Peyer's patch (tissue), 4 donors: ENCODE data around the gene ANKRD55. TPM values are rescaled to one million over a fixed set of nuclear protein-coding genes. Genes with fewer than 3 reads are reported as not detected.

Experiments used
- DNase-seq, 3 donors: peaks; one replicate each; pipeline ENCODE4 v3.0.0-alpha.2; 2017 to 2019
- H3K27ac ChIP-seq, 4 donors: fragments of 200-600 bp; sonication (generic); one replicate each; pipeline ENCODE4 v1.5.1; 2016 to 2019
- H3K27me3 ChIP-seq, 2 donors: fragments of 200-600 bp; sonication (generic); one replicate each; pipeline ENCODE4 v1.5.1; 2019
- H3K36me3 ChIP-seq, 3 donors: fragments of 200-600 bp; sonication (generic); one replicate each; pipeline ENCODE4 v1.5.1; 2016 to 2019
- H3K4me1 ChIP-seq, 4 donors: fragments of 200-600 bp; sonication (generic); one replicate each; pipeline ENCODE4 v1.5.1; 2016 to 2019
- H3K4me3 ChIP-seq, 4 donors: fragments of 200-600 bp; sonication (generic); 1 replicate in 3 of 4; 2 replicates in 1 of 4; pipeline ENCODE4 v1.5.1; 2016 to 2019; ENCODE audit warnings: mild to moderate bottlenecking in 1 of 4
- H3K9me3 ChIP-seq, 4 donors: fragments of 200-600 bp; sonication (generic); one replicate each; pipeline ENCODE4 v1.5.1; 2016 to 2019; ENCODE audit warnings: mild to moderate bottlenecking in 1 of 4
- POLR2A ChIP-seq, 2 donors: fragments of 450-650 bp; IDR thresholded peaks; one replicate each; pipeline ENCODE4 v1.5.1; 2017; ENCODE audit warnings: antibody characterized with exemption in 2 of 2, mild to moderate bottlenecking in 2 of 2, moderate library complexity in 2 of 2
- total RNA-seq, 4 donors: library from RNA; depleted of rRNA; stranded (reverse); fragments of >200 nt; gene quantifications; one replicate each; pipeline ENCODE4 v1.1.0, GENCODE V29; 2016
- TF ChIP-seq, protein P1 (sequence below), 6 experiments: fragments of 450-650 bp in 4 of 6; fragments of 200-600 bp in 2 of 6; sonication (generic) in 1 of 6; IDR thresholded peaks; one replicate each; pipeline ENCODE4 v1.5.1; 2017 to 2019; ENCODE audit warnings: antibody characterized with exemption in 6 of 6, mild to moderate bottlenecking in 3 of 6, moderate library complexity in 1 of 6

Gene ANKRD55
- total RNA-seq, 4 donors from 2014 or later: 0.80 to 8.3 TPM; not detected in 2

DNA sequence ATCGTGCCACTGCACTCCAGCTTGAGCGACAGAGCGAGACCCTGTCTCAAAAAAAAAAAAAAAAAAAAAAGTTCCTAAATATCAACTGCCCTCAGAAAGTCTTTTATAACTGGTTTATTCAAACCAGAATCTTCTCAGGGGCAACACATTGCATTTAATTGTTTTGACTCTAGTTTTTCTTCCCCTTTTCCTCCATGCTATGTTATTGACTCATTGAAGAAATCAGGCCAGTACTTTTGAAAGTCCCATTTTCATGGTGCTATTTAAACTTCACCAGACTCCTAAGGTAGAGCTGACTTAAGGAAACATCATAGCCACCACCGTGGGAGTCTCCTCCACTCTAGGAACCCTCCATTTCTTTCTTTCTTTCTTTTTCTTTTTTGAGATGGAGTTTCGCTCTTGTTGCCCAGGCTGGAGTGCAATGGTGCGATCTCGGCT is 155.3 kb downstream of the ANKRD55 start:
- no peaks in the 10 kb centered on the region for H3K27me3 ChIP-seq
- DNase-seq: no peak
- no peak for TF ChIP-seq POLR2A (IDR thresholded peaks at IDR 0.05)
- TF ChIP-seq, protein P1, sequence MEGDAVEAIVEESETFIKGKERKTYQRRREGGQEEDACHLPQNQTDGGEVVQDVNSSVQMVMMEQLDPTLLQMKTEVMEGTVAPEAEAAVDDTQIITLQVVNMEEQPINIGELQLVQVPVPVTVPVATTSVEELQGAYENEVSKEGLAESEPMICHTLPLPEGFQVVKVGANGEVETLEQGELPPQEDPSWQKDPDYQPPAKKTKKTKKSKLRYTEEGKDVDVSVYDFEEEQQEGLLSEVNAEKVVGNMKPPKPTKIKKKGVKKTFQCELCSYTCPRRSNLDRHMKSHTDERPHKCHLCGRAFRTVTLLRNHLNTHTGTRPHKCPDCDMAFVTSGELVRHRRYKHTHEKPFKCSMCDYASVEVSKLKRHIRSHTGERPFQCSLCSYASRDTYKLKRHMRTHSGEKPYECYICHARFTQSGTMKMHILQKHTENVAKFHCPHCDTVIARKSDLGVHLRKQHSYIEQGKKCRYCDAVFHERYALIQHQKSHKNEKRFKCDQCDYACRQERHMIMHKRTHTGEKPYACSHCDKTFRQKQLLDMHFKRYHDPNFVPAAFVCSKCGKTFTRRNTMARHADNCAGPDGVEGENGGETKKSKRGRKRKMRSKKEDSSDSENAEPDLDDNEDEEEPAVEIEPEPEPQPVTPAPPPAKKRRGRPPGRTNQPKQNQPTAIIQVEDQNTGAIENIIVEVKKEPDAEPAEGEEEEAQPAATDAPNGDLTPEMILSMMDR (IDR thresholded peaks at IDR 0.05): no peak
- H3K4me1 ChIP-seq: no peaks in the 10 kb centered on the region
- H3K9me3 ChIP-seq: no peaks in the 10 kb centered on the region
- no peak overlapping the region for H3K4me3 ChIP-seq
- no peaks in the 10 kb centered on the region for H3K36me3 ChIP-seq
- no peak overlapping the region for H3K27ac ChIP-seq

DNA sequence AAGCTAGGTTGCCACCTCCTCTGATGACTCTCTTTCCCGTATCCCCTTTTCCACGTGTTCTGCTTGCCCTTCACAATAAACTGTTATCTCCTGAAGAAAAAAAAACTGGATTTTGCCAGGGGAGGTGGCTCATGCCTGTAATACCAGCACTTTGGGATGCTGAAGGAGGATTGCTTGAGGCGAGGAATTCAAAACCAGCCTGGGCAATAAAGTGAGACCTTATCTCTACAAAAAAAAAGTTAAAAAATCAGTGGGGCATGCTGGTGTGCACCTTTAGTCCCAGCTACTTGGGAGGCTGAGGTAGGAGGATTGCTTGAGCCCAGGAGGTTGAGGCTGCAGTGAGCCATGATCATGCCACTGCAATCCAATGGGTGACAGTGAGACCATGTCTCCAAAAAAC is 156.6 kb downstream of the ANKRD55 start:
- no peak overlapping the region for H3K4me3 ChIP-seq
- no peaks in the 10 kb centered on the region for H3K27me3 ChIP-seq
- no peaks in the 10 kb centered on the region for H3K36me3 ChIP-seq
- no peak for DNase-seq
- no peaks in the 10 kb centered on the region for H3K9me3 ChIP-seq
- no peak overlapping the region for H3K27ac ChIP-seq
- no peaks in the 10 kb centered on the region for H3K4me1 ChIP-seq
- TF ChIP-seq POLR2A (IDR thresholded peaks at IDR 0.05): no peak
- TF ChIP-seq, protein P1 (IDR thresholded peaks at IDR 0.05): no peak

DNA sequence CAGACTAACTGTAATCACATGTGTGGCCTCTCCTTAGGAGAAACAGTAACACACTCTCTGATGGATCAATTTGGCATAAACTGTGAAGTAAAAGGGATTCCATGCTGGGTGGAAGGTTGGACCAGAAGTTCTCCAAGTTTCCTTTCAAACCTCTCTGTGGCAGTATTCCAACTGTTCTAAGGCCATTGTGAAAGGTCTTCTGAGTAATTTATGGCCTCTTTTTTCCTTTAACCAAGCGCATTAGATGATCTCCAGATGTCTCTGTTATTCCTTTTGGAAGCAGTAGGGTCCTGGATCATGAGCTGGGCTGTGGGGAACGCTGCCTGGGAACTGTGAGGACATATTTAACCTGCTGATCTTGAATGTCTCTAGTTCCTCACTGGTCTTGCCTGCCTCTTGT is 157.8 kb downstream of the ANKRD55 start:
- no peaks in the 10 kb centered on the region for H3K36me3 ChIP-seq
- peak in 1 of 3 donors; percentile 57 for DNase-seq
- no peak overlapping the region for H3K4me3 ChIP-seq
- H3K27ac ChIP-seq: peak overlapping the region in 3 of 4 donors; percentile 18 to 40 (median 18)
- H3K9me3 ChIP-seq: no peaks in the 10 kb centered on the region
- peaks cover 0 to 4% (median 0%) of the 10 kb centered on the region in 4 donors for H3K4me1 ChIP-seq
- TF ChIP-seq, protein P1 (IDR thresholded peaks at IDR 0.05): no peak
- TF ChIP-seq POLR2A (IDR thresholded peaks at IDR 0.05): no peak
- H3K27me3 ChIP-seq: no peaks in the 10 kb centered on the region

DNA sequence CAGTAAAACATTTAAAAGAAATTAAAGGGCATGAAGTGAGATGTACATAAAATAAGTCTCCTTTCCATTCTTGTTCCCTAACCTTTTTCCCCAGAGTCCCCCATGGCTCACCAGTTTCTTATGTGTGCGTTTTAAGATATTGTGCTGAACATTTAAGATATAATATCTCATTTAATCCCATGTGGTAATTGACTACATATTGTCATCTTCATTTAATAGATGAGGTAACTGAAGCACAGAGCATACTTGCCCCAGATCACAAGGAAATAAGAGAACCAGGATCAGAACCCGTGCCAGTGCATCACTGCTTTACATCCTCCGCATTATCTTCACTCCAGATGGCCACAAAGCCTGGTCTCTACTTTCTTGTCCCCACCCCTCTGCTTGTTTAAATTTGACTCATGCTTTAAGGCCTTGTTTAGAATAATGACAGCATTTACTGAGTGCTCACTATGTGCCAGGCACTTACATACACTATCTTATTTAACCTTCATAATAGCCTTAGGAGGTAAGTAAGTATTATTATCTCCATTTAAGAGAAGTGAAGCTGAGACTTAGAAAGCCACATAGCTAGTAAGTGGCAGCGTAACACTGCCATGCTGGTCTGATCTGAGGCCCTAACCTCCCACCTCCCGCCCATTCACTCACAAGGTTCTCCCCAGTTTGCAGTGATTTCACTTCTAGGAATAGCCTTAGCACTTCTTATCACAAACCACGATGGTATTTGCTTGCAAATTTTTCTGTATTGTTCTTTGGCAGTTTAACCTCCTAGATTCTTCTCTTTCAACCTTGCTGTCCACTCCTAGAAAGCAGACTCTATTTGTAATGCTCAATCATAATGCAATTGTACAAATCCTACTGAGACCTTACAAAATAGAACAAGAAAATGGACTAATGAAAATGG is 160.0 kb downstream of the ANKRD55 start:
- H3K9me3 ChIP-seq: no peaks in the 10 kb centered on the region
- H3K4me3 ChIP-seq: no peak overlapping the region
- no peaks in the 10 kb centered on the region for H3K36me3 ChIP-seq
- TF ChIP-seq, protein P1 (IDR thresholded peaks at IDR 0.05): no peak
- no peak for TF ChIP-seq POLR2A (IDR thresholded peaks at IDR 0.05)
- H3K27me3 ChIP-seq: no peaks in the 10 kb centered on the region
- DNase-seq: no peak
- H3K27ac ChIP-seq: no peak overlapping the region
- peaks cover 0 to 5% (median 0%) of the 10 kb centered on the region in 4 donors for H3K4me1 ChIP-seq

DNA sequence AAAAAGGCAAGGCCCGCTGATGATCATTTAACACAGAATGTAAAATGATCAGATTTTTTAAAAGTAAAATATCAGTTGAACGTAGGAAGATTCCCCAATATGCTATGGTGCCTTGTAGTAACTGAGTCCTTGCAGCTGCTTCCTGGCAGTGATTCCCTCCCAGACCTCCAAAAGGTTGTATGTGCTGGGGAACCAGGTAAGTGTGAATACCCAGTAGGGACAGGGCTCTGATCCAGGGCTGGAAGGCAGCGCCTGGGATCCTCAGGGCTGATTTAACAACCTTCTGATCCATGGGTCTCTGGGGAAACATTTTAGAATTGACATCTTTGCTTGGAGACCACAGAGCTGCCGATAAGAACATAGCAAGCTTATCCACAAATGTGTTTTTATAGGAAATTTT is 161.7 kb downstream of the ANKRD55 start:
- H3K36me3 ChIP-seq: no peaks in the 10 kb centered on the region
- H3K4me3 ChIP-seq: no peak overlapping the region
- peaks cover 0 to 5% (median 0%) of the 10 kb centered on the region in 4 donors for H3K4me1 ChIP-seq
- no peak for DNase-seq
- no peak for TF ChIP-seq POLR2A (IDR thresholded peaks at IDR 0.05)
- TF ChIP-seq, protein P1 (IDR thresholded peaks at IDR 0.05): no peak
- H3K9me3 ChIP-seq: no peaks in the 10 kb centered on the region
- peak overlapping the region in 1 of 4 donors; percentile 20 for H3K27ac ChIP-seq
- H3K27me3 ChIP-seq: no peaks in the 10 kb centered on the region
